K562 (cell line): ENCODE results near the gene ZNF692. TPM values are rescaled to one million over a fixed set of nuclear protein-coding genes. Genes with fewer than 3 reads are reported as not detected.

ENCODE experiments used
- BACH1 ChIP-seq: fragments of 200-800 bp; sonication (Bioruptor generic); IDR thresholded peaks from 2 replicates; pipeline ENCODE4 v1.6.1; 2016; ENCODE audit warnings: missing genetic modification characterization, missing compliant biosample characterization
- CBX2 ChIP-seq: fragments of 200-600 bp; sonication (generic); IDR thresholded peaks from one replicate; pipeline ENCODE4 v1.6.1; 2012; ENCODE audit warnings: mild to moderate bottlenecking, low read length, inconsistent platforms; ENCODE audit not compliant: insufficient read depth, poor library complexity, severe bottlenecking
- CSDE1 ChIP-seq, 2 experiments: fragments of 450-650 bp; IDR thresholded peaks; 2 replicates each; pipeline ENCODE4 v1.6.1; 2016; ENCODE audit warnings: mild to moderate bottlenecking in 1 of 2
- KAT7 ChIP-seq: sonication (generic); formaldehyde crosslinking; IDR thresholded peaks from 2 replicates; pipeline ENCODE4 v1.8.0; 2022; ENCODE audit warnings: missing genetic modification reagents, mild to moderate bottlenecking, borderline replicate concordance
- KLF16 ChIP-seq: IDR thresholded peaks from 2 replicates; pipeline ENCODE4 v1.6.1; 2016; ENCODE audit warnings: antibody characterized with exemption
- MAZ ChIP-seq, 2 experiments: fragments of 450-650 bp in 1 of 2; sonication (generic) in 1 of 2; formaldehyde crosslinking; IDR thresholded peaks in 1 of 2; conservative IDR thresholded peaks in 1 of 2; 2 replicates each; pipeline versions ENCODE4 v1.4.0 to v1.5.0; 2020; ENCODE audit warnings: mild to moderate bottlenecking in 1 of 2, missing genetic modification reagents in 1 of 2
- NCOA1 ChIP-seq: fragments of 450-650 bp; IDR thresholded peaks from 2 replicates; pipeline ENCODE4 v1.6.1; 2016; ENCODE audit warnings: low read depth
- NELFE ChIP-seq: IDR thresholded peaks from 2 replicates; pipeline ENCODE4 v1.6.1; 2011; ENCODE audit warnings: mild to moderate bottlenecking; ENCODE audit not compliant: insufficient read depth, insufficient read length
- PCBP2 ChIP-seq: fragments of 200-400 bp; formaldehyde crosslinking; IDR thresholded peaks from 2 replicates; pipeline ENCODE4 v1.6.1; 2018; ENCODE audit warnings: low read length, low read depth, mild to moderate bottlenecking, moderate library complexity; ENCODE audit not compliant: poor library complexity, severe bottlenecking
- PHF20 ChIP-seq: fragments of 450-650 bp; IDR thresholded peaks from 2 replicates; pipeline ENCODE4 v1.6.1; 2018; ENCODE audit not compliant: partially characterized antibody
- STAG1 ChIP-seq: sonication (generic); formaldehyde crosslinking; IDR thresholded peaks from 2 replicates; pipeline ENCODE4 v1.5.0; 2020; ENCODE audit warnings: missing genetic modification reagents, borderline replicate concordance
- TAF9B ChIP-seq: fragments of 450-650 bp; IDR thresholded peaks from 2 replicates; pipeline ENCODE4 v1.6.1; 2018; ENCODE audit warnings: mild to moderate bottlenecking; ENCODE audit not compliant: partially characterized antibody
- TRIM24 ChIP-seq, 2 experiments: fragments of 450-650 bp; IDR thresholded peaks; 2 replicates each; pipeline ENCODE4 v1.6.1; 2016
- XRCC3 ChIP-seq: fragments of 450-650 bp; IDR thresholded peaks from 2 replicates; pipeline ENCODE4 v1.6.1; 2017; ENCODE audit warnings: mild to moderate bottlenecking, moderate library complexity
- ZBTB7A ChIP-seq: IDR thresholded peaks from 2 replicates; pipeline ENCODE4 v1.6.1; 2011; ENCODE audit warnings: low read depth, mild to moderate bottlenecking, low read length, moderate library complexity, borderline replicate concordance; ENCODE audit not compliant: control insufficient read depth
- ZC3H8 ChIP-seq: fragments of 450-650 bp; IDR thresholded peaks from 2 replicates; pipeline ENCODE4 v1.6.1; 2017
- ZNF57 ChIP-seq: fragments of 450-650 bp; formaldehyde crosslinking; IDR thresholded peaks from 2 replicates; pipeline ENCODE4 v1.4.0; 2020; ENCODE audit warnings: mild to moderate bottlenecking, moderate library complexity
- ZNF699 ChIP-seq: fragments of 250-450 bp; sonication (Bioruptor Pico); IDR thresholded peaks from 2 replicates; pipeline ENCODE4 v1.8.0; 2021; ENCODE audit warnings: mild to moderate bottlenecking, moderate library complexity; ENCODE audit not compliant: insufficient replicate concordance
- polyA plus RNA-seq, 8 experiments: library from polyadenylated mRNA; depleted of rRNA in 4 of 8; stranded (reverse) in 5 of 8; unstranded in 3 of 8; fragments of >200 nt; fragmentation: Nextera tagmentation in 2 of 8; fragmentation: Illumina TruSeq in 1 of 8; extraction: Ambion mirVana in 2 of 8; extraction: Trizol in 1 of 8; gene quantifications; 2 replicates each; pipeline versions ENCODE4 v1.2.1 to v1.2.3, GENCODE V29; 2011 to 2014; ENCODE audit warnings: inconsistent platforms in 1 of 8, missing spikeins in 1 of 8
- total RNA-seq, 7 experiments: library from RNA; depleted of rRNA in 6 of 7; stranded (reverse); fragments of >200 nt in 6 of 7; fragmentation: Illumina TruSeq in 2 of 7; extraction: Trizol in 2 of 7; gene quantifications; 2 replicates each; pipeline versions ENCODE4 v1.2.1 to v1.2.3, GENCODE V29; 2011 to 2021; ENCODE audit warnings: low replicate concordance in 1 of 7
- TF ChIP-seq, protein P1 (sequence below): sonication (generic); formaldehyde crosslinking; IDR thresholded peaks from 2 replicates; pipeline ENCODE4 v1.8.1; 2023; ENCODE audit warnings: missing genetic modification reagents, mild to moderate bottlenecking, borderline replicate concordance
- TF ChIP-seq, protein P2 (sequence below): fragments of 250-450 bp; sonication (Bioruptor Pico); IDR thresholded peaks from 2 replicates; pipeline ENCODE4 v1.8.0; 2022; ENCODE audit warnings: inconsistent platforms, mild to moderate bottlenecking, moderate library complexity, borderline replicate concordance
- TF ChIP-seq, protein P3 (sequence below): IDR thresholded peaks from 2 replicates; pipeline ENCODE4 v1.6.1; 2016; ENCODE audit warnings: missing genetic modification characterization, missing compliant biosample characterization

Gene ZNF692
- total and polyA plus RNA-seq, 9 of the 15 experiments (the other 6 are each of a cell fraction or from before 2014, with no cell fraction given), result 8.4 to 143 (median 55.9) TPM

DNA sequence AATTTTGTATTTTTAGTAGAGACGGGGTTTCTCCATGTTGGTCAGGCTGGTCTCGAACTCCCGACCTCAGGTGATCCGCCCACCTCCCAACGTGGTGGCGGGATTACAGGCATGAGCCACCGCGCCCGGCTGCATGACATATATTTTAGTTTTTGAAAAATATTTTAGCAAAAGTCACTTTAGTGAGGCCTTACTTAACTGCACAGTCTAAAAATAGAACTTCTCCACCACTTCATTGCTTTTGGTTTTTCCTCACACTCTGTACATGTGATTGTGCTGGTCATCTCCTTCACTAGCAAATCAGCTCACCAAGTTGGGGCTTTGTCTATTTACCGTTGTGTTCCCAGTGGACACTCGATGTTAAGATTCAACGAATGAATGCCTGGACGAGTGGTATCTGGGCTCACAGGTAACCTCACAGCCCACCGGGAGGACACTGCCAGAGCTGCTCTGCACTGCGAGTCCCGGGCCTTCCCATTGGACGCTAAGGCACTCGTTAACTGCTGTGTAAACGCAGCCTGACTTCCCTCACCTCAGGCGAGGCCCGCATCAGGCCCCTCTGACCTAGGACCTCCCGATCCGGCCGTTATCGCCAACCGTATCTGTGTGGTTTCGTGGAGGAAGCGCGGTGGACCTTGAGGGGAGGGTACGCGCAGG lies 14.0 kb upstream of the ZNF692 start (continued):
- TF ChIP-seq, protein P1, sequence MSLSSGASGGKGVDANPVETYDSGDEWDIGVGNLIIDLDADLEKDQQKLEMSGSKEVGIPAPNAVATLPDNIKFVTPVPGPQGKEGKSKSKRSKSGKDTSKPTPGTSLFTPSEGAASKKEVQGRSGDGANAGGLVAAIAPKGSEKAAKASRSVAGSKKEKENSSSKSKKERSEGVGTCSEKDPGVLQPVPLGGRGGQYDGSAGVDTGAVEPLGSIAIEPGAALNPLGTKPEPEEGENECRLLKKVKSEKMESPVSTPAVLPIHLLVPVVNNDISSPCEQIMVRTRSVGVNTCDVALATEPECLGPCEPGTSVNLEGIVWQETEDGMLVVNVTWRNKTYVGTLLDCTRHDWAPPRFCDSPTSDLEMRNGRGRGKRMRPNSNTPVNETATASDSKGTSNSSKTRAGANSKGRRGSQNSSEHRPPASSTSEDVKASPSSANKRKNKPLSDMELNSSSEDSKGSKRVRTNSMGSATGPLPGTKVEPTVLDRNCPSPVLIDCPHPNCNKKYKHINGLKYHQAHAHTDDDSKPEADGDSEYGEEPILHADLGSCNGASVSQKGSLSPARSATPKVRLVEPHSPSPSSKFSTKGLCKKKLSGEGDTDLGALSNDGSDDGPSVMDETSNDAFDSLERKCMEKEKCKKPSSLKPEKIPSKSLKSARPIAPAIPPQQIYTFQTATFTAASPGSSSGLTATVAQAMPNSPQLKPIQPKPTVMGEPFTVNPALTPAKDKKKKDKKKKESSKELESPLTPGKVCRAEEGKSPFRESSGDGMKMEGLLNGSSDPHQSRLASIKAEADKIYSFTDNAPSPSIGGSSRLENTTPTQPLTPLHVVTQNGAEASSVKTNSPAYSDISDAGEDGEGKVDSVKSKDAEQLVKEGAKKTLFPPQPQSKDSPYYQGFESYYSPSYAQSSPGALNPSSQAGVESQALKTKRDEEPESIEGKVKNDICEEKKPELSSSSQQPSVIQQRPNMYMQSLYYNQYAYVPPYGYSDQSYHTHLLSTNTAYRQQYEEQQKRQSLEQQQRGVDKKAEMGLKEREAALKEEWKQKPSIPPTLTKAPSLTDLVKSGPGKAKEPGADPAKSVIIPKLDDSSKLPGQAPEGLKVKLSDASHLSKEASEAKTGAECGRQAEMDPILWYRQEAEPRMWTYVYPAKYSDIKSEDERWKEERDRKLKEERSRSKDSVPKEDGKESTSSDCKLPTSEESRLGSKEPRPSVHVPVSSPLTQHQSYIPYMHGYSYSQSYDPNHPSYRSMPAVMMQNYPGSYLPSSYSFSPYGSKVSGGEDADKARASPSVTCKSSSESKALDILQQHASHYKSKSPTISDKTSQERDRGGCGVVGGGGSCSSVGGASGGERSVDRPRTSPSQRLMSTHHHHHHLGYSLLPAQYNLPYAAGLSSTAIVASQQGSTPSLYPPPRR, result no peak
- no peak for TF ChIP-seq STAG1
- no peak for TF ChIP-seq BACH1 (tag)
- TF ChIP-seq CSDE1 (IDR thresholded peaks at IDR 0.05), result peak in 1 of 2 experiments; percentile 30; a peak in 1 of 4 replicates
- no peak for TF ChIP-seq TRIM24 (IDR thresholded peaks at IDR 0.05)
- no peak for TF ChIP-seq XRCC3
- no peak for TF ChIP-seq NCOA1
- no peak for TF ChIP-seq CBX2
- peak; percentile 55 for TF ChIP-seq KAT7 (CRISPR knock-in tag)
- TF ChIP-seq TAF9B, result no peak
- TF ChIP-seq PHF20, result no peak
- TF ChIP-seq, protein P2, sequence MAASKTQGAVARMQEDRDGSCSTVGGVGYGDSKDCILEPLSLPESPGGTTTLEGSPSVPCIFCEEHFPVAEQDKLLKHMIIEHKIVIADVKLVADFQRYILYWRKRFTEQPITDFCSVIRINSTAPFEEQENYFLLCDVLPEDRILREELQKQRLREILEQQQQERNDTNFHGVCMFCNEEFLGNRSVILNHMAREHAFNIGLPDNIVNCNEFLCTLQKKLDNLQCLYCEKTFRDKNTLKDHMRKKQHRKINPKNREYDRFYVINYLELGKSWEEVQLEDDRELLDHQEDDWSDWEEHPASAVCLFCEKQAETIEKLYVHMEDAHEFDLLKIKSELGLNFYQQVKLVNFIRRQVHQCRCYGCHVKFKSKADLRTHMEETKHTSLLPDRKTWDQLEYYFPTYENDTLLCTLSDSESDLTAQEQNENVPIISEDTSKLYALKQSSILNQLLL, result no peak
- TF ChIP-seq, protein P3, sequence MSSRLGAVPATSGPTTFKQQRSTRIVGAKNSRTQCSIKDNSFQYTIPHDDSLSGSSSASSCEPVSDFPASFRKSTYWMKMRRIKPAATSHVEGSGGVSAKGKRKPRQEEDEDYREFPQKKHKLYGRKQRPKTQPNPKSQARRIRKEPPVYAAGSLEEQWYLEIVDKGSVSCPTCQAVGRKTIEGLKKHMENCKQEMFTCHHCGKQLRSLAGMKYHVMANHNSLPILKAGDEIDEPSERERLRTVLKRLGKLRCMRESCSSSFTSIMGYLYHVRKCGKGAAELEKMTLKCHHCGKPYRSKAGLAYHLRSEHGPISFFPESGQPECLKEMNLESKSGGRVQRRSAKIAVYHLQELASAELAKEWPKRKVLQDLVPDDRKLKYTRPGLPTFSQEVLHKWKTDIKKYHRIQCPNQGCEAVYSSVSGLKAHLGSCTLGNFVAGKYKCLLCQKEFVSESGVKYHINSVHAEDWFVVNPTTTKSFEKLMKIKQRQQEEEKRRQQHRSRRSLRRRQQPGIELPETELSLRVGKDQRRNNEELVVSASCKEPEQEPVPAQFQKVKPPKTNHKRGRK (tag), result no peak
- TF ChIP-seq NELFE, result no peak
- TF ChIP-seq ZNF57 (CRISPR knock-in tag), result no peak
- TF ChIP-seq PCBP2, result no peak
- no peak for TF ChIP-seq ZNF699 (CRISPR knock-in tag)
- TF ChIP-seq KLF16, result no peak
- TF ChIP-seq MAZ (CRISPR knock-in tag; conservative IDR thresholded peaks at IDR 0.05 in 1 of 2, IDR thresholded peaks at IDR 0.05 in 1 of 2), result peak in 1 of 2 experiments; percentile 15; a peak in 1 of 4 replicates
- no peak for TF ChIP-seq ZC3H8
- peak; percentile 66; the same call in 1 of the 2 replicates for TF ChIP-seq ZBTB7A
